Cardiac muscle cell (in vitro differentiated cells and primary cell): Measurements from ENCODE around the gene SPRED3. TPM values are rescaled to one million over a fixed set of nuclear protein-coding genes. Genes with fewer than 3 reads are reported as not detected.

Experiments
- DNase-seq, 2 donors: peaks; one replicate each; pipeline versions ENCODE4 v3.0.0 to v3.0.0-alpha.2; 2010 to 2017; ENCODE audit warnings: low read depth in 1 of 2, low spot score in 1 of 2
- H3K27ac ChIP-seq: fragments of 200-600 bp; sonication (generic); 2 replicates; pipeline ENCODE4 v1.5.1; 2016
- H3K27me3 ChIP-seq: fragments of 200-600 bp; sonication (generic); 2 replicates; pipeline ENCODE4 v1.6.0; 2016; ENCODE audit warnings: control low read depth
- H3K36me3 ChIP-seq: fragments of 200-600 bp; sonication (generic); 2 replicates; pipeline ENCODE4 v1.5.1; 2016; ENCODE audit warnings: control low read depth
- H3K4me1 ChIP-seq: fragments of 200-600 bp; sonication (generic); 2 replicates; pipeline ENCODE4 v1.8.1; 2017; ENCODE audit warnings: low read depth, mild to moderate bottlenecking, mixed run types
- H3K4me3 ChIP-seq: fragments of 200-600 bp; sonication (generic); 2 replicates; pipeline ENCODE4 v1.5.1; 2016; ENCODE audit warnings: mild to moderate bottlenecking
- H3K9me3 ChIP-seq: fragments of 200-600 bp; sonication (generic); 2 replicates; pipeline ENCODE4 v1.5.1; 2017; ENCODE audit warnings: low read depth, mild to moderate bottlenecking, control low read depth
- polyA plus RNA-seq: library from polyadenylated mRNA; unstranded; fragments of >200 nt; fragmentation: Nextera tagmentation; extraction: Ambion mirVana; gene quantifications from 2 replicates; pipeline ENCODE4 v1.2.1, GENCODE V29; 2016
- total RNA-seq: library from RNA; depleted of rRNA; stranded (reverse); fragments of >200 nt; gene quantifications from 2 replicates; pipeline ENCODE4 v1.2.3, GENCODE V29; 2016
- TF ChIP-seq, protein P1 (sequence below): IDR thresholded peaks from 2 replicates; pipeline ENCODE4 v1.5.1; 2012; ENCODE audit warnings: low read depth, mild to moderate bottlenecking, low read length

SPRED3 gene
- total and polyA plus RNA-seq, 2 experiments from 2014 or later = 1.3 to 2.6 TPM

DNA sequence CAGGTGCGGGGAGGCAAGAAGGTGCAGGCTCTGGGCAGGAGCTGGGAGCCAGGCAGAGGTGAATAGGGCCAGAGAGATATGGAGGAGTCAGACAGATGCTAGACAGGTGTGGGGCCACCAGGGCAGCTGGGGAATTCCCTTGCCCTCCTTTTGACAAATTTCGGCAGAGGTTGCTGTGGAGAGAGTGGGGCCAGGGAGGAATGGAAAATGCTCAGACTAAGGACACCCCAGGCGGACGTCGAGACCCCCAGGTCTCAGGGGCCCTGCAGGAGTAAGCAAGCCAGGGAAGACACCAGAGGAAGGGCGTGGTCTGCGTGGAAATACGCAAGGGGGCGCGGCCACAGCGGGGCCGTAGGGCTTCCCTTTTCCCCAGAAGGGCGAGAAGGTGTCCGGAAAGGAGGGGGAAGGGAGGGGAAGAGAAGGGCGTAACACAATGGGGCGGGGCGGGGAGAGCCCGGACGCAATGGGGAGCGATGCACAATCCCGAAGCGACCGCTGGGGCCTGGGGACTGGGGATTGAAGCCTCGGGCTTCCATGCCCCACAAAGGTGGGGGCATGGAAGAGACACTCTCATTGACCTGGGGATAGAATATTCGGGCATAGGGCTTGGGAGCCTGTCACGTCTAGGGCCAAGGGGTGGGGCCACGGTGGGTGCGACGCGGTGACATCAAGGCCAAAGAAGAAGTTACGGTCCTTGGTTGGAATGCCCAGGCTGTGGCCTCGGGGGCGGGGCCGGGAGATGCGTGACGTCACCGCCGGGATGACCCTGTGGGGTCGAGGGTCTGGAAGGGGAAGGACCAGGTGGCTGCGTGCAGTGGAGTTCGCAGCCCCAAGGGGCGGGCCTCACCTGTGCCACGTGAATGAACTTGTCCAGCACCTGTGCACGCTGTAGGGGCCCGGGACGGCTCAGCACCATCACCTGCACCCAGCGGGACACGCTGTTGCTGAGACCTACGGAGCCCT, 29.3 kb downstream of the SPRED3 start:
- Histone ChIP-seq H3K27ac (no peak overlapping the region), H3K4me3 (peak overlapping the region; percentile 31), H3K27me3 (peaks cover 6% of the 10 kb centered on the region), H3K9me3 (no peaks in the 10 kb centered on the region), H3K4me1 (peaks cover 4% of the 10 kb centered on the region), H3K36me3 (no peaks in the 10 kb centered on the region)
- TF ChIP-seq, protein P1, sequence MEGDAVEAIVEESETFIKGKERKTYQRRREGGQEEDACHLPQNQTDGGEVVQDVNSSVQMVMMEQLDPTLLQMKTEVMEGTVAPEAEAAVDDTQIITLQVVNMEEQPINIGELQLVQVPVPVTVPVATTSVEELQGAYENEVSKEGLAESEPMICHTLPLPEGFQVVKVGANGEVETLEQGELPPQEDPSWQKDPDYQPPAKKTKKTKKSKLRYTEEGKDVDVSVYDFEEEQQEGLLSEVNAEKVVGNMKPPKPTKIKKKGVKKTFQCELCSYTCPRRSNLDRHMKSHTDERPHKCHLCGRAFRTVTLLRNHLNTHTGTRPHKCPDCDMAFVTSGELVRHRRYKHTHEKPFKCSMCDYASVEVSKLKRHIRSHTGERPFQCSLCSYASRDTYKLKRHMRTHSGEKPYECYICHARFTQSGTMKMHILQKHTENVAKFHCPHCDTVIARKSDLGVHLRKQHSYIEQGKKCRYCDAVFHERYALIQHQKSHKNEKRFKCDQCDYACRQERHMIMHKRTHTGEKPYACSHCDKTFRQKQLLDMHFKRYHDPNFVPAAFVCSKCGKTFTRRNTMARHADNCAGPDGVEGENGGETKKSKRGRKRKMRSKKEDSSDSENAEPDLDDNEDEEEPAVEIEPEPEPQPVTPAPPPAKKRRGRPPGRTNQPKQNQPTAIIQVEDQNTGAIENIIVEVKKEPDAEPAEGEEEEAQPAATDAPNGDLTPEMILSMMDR = no peak
- DNase-seq = peak; percentile 43 to 48

DNA sequence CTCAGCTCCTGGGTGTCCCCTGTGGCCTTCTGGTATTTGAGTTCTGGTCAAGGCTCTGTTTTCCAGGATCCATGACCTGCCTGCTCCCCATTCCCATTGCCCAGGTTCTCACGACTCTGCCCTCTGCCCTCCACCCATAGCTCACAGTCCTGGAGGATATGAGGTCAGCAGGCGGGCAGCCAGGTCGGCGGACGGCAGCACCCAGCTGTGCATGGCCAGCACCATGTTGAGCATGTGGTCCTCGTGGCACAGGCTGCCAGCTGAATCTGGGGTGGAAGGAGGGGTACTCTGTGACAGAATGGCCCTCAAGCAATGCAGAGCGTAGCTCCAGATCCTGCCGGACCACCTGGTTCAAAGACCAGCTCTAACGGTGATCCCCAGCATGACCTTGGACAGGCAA, 32.4 kb downstream of the SPRED3 start:
- H3K4me3 ChIP-seq = no peak overlapping the region
- no peaks in the 10 kb centered on the region for H3K9me3 ChIP-seq
- peaks cover 6% of the 10 kb centered on the region for H3K27me3 ChIP-seq
- no peak overlapping the region for H3K27ac ChIP-seq
- TF ChIP-seq, protein P1 = no peak
- no peaks in the 10 kb centered on the region for H3K36me3 ChIP-seq
- no peak for DNase-seq
- H3K4me1 ChIP-seq = no peaks in the 10 kb centered on the region

- Histone ChIP-seq H3K27me3 (peaks cover 6% of the 10 kb centered on the region), H3K9me3 (no peaks in the 10 kb centered on the region), H3K4me3 (no peak overlapping the region), H3K4me1 (no peaks in the 10 kb centered on the region), H3K27ac (no peak overlapping the region), H3K36me3 (no peaks in the 10 kb centered on the region)
- DNase-seq = no peak
- TF ChIP-seq, protein P1 = no peak
These were observed 33.4 kb downstream of the SPRED3 start for GRCh38 chr19:38421856-38422255.

- Histone ChIP-seq H3K4me1 (no peaks in the 10 kb centered on the region), H3K27ac (no peak overlapping the region), H3K36me3 (no peaks in the 10 kb centered on the region), H3K4me3 (no peak overlapping the region), H3K27me3 (peaks cover 6% of the 10 kb centered on the region), H3K9me3 (no peaks in the 10 kb centered on the region)
- TF ChIP-seq, protein P1 = no peak
- DNase-seq = no peak
These were observed 33.9 kb downstream of the SPRED3 start for GRCh38 chr19:38422438-38422837.

DNA sequence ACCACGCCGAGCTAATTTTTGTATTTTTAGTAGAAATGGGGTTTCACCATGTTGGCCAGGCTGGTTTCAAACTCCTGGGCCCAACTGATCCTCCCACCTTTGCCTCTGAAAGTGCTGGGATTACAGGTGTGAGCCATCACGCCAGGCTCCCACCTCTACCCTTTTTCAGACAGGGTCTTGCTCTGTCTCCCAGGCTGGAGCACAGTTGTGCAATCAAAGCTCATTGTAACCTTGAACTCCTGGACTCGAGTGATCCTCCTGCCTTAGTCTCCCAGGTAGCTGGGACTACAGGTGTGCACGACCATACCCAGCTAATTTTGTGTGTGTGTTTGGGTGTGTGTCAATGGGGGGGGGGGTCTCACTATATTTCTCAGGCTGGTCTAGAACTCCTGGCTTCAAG, 35.8 kb downstream of the SPRED3 start:
- H3K27me3 ChIP-seq = peaks cover 6% of the 10 kb centered on the region
- DNase-seq = no peak
- H3K4me3 ChIP-seq = no peak overlapping the region
- no peaks in the 10 kb centered on the region for H3K4me1 ChIP-seq
- no peaks in the 10 kb centered on the region for H3K9me3 ChIP-seq
- TF ChIP-seq, protein P1 = no peak
- no peak overlapping the region for H3K27ac ChIP-seq
- no peaks in the 10 kb centered on the region for H3K36me3 ChIP-seq
